SK-N-SH (cell line): ENCODE measurements around the gene CLCN3. TPM values are rescaled to one million over a fixed set of nuclear protein-coding genes. Genes with fewer than 3 reads are reported as not detected.

Source experiments
- CTCF ChIA-PET: fragments of 300-600, 350-600 bp; formaldehyde crosslinking; extraction: SDS; loops from one replicate; lab custom pipeline; 2021; lab: Yijun Ruan, JAX
- POLR2A ChIA-PET: fragments of 350-600 bp; sonication (Branson Sonifier 250); formaldehyde crosslinking; extraction: SDS; loops from one replicate; lab custom pipeline; 2020; ENCODE audit warnings: antibody characterized with exemption, inconsistent platforms; lab: Yijun Ruan, JAX
- DNase-seq: peaks from one replicate; pipeline ENCODE4 v3.0.0; 2012
- H2AFZ ChIP-seq: fragments of 200-600 bp; sonication (generic); 2 replicates; pipeline ENCODE4 v1.8.1; 2016; ENCODE audit warnings: antibody characterized with exemption, mild to moderate bottlenecking, low read depth
- H3F3A ChIP-seq: fragments of 200-600 bp; sonication (generic); replicated peaks from 2 replicates; pipeline ENCODE3; 2016; ENCODE audit warnings: antibody characterized with exemption, mild to moderate bottlenecking; ENCODE audit not compliant: insufficient read depth
- H3K27ac ChIP-seq, 2 experiments: fragments of 200-500 bp in 1 of 2; fragments of 200-600 bp in 1 of 2; sonication (Bioruptor generic) in 1 of 2; sonication (generic), shearing (Covaris generic) in 1 of 2; 2 replicates each; pipeline versions ENCODE4 v1.5.1 to v1.6.1; 2014 to 2016; ENCODE audit warnings: low read depth in 2 of 2, inconsistent platforms in 1 of 2, low read length in 1 of 2, mild to moderate bottlenecking in 1 of 2, mixed read lengths in 1 of 2
- H3K27me3 ChIP-seq: fragments of 200-600 bp; sonication (generic), shearing (Covaris generic); 2 replicates; pipeline ENCODE4 v1.6.1; 2016; ENCODE audit warnings: mixed run types; ENCODE audit not compliant: insufficient read depth
- H3K36me3 ChIP-seq, 2 experiments: fragments of 200-500 bp in 1 of 2; fragments of 200-600 bp in 1 of 2; sonication (Bioruptor generic) in 1 of 2; sonication (generic) in 1 of 2; replicated peaks in 1 of 2; 2 replicates each; pipeline versions ENCODE3 to v1.5.1; 2014 to 2016; ENCODE audit warnings: low read length in 1 of 2, mild to moderate bottlenecking in 1 of 2; ENCODE audit not compliant: insufficient read depth in 2 of 2, control insufficient read depth in 1 of 2
- H3K4me1 ChIP-seq, 2 experiments: fragments of 200-500 bp in 1 of 2; fragments of 200-600 bp in 1 of 2; sonication (Bioruptor generic) in 1 of 2; sonication (generic), shearing (Covaris generic) in 1 of 2; 2 replicates each; pipeline versions ENCODE4 v1.5.1 to v1.6.1; 2014 to 2016; ENCODE audit warnings: low read depth in 1 of 2, low read length in 1 of 2, mixed run types in 1 of 2; ENCODE audit not compliant: insufficient read depth in 2 of 2, control insufficient read depth in 1 of 2
- H3K4me2 ChIP-seq: fragments of 200-600 bp; sonication (generic), shearing (Covaris generic); 2 replicates; pipeline ENCODE4 v1.6.1; 2017; ENCODE audit warnings: mixed run types
- H3K4me3 ChIP-seq, 2 experiments: fragments of 200-500 bp in 1 of 2; fragments of 200-600 bp in 1 of 2; sonication (Bioruptor generic) in 1 of 2; sonication (generic), shearing (Covaris generic) in 1 of 2; 2 replicates each; pipeline versions ENCODE4 v1.5.1 to v1.8.1; 2014 to 2016; ENCODE audit warnings: low read depth in 2 of 2, inconsistent platforms in 1 of 2, low read length in 1 of 2, mild to moderate bottlenecking in 1 of 2, mixed read lengths in 1 of 2, moderate library complexity in 1 of 2
- H3K79me2 ChIP-seq: fragments of 200-600 bp; sonication (generic); 2 replicates; pipeline ENCODE4 v1.8.1; 2017; ENCODE audit warnings: mild to moderate bottlenecking; ENCODE audit not compliant: insufficient read depth
- H3K9ac ChIP-seq: fragments of 200-600 bp; sonication (generic); 2 replicates; pipeline ENCODE4 v1.6.1; 2017; ENCODE audit warnings: mixed run types
- H3K9me2 ChIP-seq: fragments of 200-600 bp; sonication (generic); 2 replicates; pipeline ENCODE4 v1.6.1; 2017; ENCODE audit warnings: mixed run types
- H3K9me3 ChIP-seq: fragments of 200-600 bp; sonication (generic); 2 replicates; pipeline ENCODE4 v1.6.1; 2017; ENCODE audit warnings: mixed run types, mild to moderate bottlenecking, moderate library complexity
- H4K20me1 ChIP-seq: fragments of 200-600 bp; sonication (generic); 2 replicates; pipeline ENCODE4 v1.6.1; 2017; ENCODE audit warnings: mild to moderate bottlenecking, mixed run types; ENCODE audit not compliant: insufficient read depth
- CHD2 ChIP-seq: fragments of 150-350 bp; IDR thresholded peaks from 2 replicates; pipeline ENCODE4 v1.6.1; 2018; ENCODE audit warnings: low read length; ENCODE audit not compliant: partially characterized antibody
- GATA2 ChIP-seq: sonication (generic); formaldehyde crosslinking; IDR thresholded peaks from 2 replicates; pipeline ENCODE4 v1.5.0; 2020; ENCODE audit warnings: mild to moderate bottlenecking, missing genetic modification reagents
- JUND ChIP-seq: IDR thresholded peaks from 2 replicates; pipeline ENCODE4 v1.4.0; 2012
- NRF1 ChIP-seq: IDR thresholded peaks from 2 replicates; pipeline ENCODE4 v1.6.1; 2012; ENCODE audit warnings: low read depth, mild to moderate bottlenecking, low read length
- PBX3 ChIP-seq: IDR thresholded peaks from 2 replicates; pipeline ENCODE4; 2012
- RAD21 ChIP-seq: IDR thresholded peaks from 2 replicates; pipeline ENCODE4 v1.6.1; 2012; ENCODE audit warnings: mild to moderate bottlenecking, low read length
- RFX5 ChIP-seq: IDR thresholded peaks from 2 replicates; pipeline ENCODE4 v1.6.1; 2012; ENCODE audit warnings: mild to moderate bottlenecking, improper control_type of control experiment, low read length
- TAF1 ChIP-seq: IDR thresholded peaks from 2 replicates; pipeline ENCODE4 v1.6.1; 2012; ENCODE audit warnings: low read depth, mild to moderate bottlenecking, low read length, moderate library complexity, borderline replicate concordance
- TCF12 ChIP-seq: IDR thresholded peaks from 2 replicates; pipeline ENCODE4 v1.4.0; 2012
- YY1 ChIP-seq: IDR thresholded peaks from 2 replicates; pipeline ENCODE4 v1.4.0; 2012; ENCODE audit warnings: low read depth, mild to moderate bottlenecking
- ZBTB33 ChIP-seq: IDR thresholded peaks from 2 replicates; pipeline ENCODE4 v1.4.0; 2012; ENCODE audit warnings: low read depth, borderline replicate concordance
- WGBS: methylation state at CpG from one replicate; pipeline ENCODE4 v1.1.6; 2017; ENCODE audit warnings: low lambda C conversion rate; 5-methylcytosine and 5-hydroxymethylcytosine counted together
- polyA plus RNA-seq, 3 experiments: library from polyadenylated mRNA; depleted of rRNA; stranded (reverse); fragments of >200 nt; gene quantifications; 2 replicates each; pipeline ENCODE4 v1.2.3, GENCODE V29; 2012
- TF ChIP-seq, protein P1 (sequence below): fragments of 150-350 bp; IDR thresholded peaks from 2 replicates; pipeline ENCODE4 v1.6.1; 2016; ENCODE audit warnings: mild to moderate bottlenecking, low read depth, low read length
- TF ChIP-seq, protein P2 (sequence below): IDR thresholded peaks from 2 replicates; pipeline ENCODE4 v1.4.0; 2012; ENCODE audit warnings: low read depth
- TF ChIP-seq, protein P3 (sequence below): fragments of 150-350 bp; IDR thresholded peaks from 2 replicates; pipeline ENCODE4 v1.6.1; 2017; ENCODE audit warnings: antibody characterized with exemption, low read length, low read depth, borderline replicate concordance

Gene CLCN3
- polyA plus RNA-seq, 1 of the 3 experiments (the other 2 are of a cell fraction), result 11.8 TPM

GRCh38 chr4:169661761-169662160 is 41.4 kb downstream of the CLCN3 start:
- 77% methylated on average over 1 of the region's 1 CpG for WGBS
- Histone ChIP-seq H2AFZ (no peak overlapping the region), H3K9me3 (no peaks in the 10 kb centered on the region), H3K4me2 (peak overlapping the region; percentile 66; the same call in 1 of the 2 replicates), H3K9me2 (no peaks in the 10 kb centered on the region), H3K4me1 (peaks cover 33 to 38% of the 10 kb centered on the region in 2 experiments; a peak in 3 of 4 replicates), H3K79me2 (peaks cover 66% of the 10 kb centered on the region), H3K36me3 (no peaks in the 10 kb centered on the region), H3K27me3 (no peaks in the 10 kb centered on the region), H3F3A (peaks cover 54% of the 10 kb centered on the region), H3K9ac (peak overlapping the region; percentile 90; the same call in 1 of the 2 replicates), H3K4me3 (peak overlapping the region in 1 of 2 experiments; percentile 66; a peak in 1 of 4 replicates), H4K20me1 (no peaks in the 10 kb centered on the region), H3K27ac (peak overlapping the region in 1 of 2 experiments; percentile 99; a peak in 2 of 4 replicates)
- ChIA-PET POLR2A (no interaction called here), CTCF (interaction anchor here (1.1 to 5.1 kb wide), 3 partner anchors 42 to 149 kb away, joined by 4 to 19 read pairs (median 7); partner anchors contain the start of genes CLCN3 and NEK1)
- TF ChIP-seq NRF1 (no peak), RFX5 (no peak), JUND (no peak), PBX3 (no peak), TCF12 (no peak), CHD2 (no peak), TAF1 (no peak), ZBTB33 (no peak), RAD21 (no peak), GATA2 (CRISPR knock-in tag) (no peak)
- TF ChIP-seq, protein P1, sequence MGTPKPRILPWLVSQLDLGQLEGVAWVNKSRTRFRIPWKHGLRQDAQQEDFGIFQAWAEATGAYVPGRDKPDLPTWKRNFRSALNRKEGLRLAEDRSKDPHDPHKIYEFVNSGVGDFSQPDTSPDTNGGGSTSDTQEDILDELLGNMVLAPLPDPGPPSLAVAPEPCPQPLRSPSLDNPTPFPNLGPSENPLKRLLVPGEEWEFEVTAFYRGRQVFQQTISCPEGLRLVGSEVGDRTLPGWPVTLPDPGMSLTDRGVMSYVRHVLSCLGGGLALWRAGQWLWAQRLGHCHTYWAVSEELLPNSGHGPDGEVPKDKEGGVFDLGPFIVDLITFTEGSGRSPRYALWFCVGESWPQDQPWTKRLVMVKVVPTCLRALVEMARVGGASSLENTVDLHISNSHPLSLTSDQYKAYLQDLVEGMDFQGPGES, result no peak
- TF ChIP-seq, protein P2, sequence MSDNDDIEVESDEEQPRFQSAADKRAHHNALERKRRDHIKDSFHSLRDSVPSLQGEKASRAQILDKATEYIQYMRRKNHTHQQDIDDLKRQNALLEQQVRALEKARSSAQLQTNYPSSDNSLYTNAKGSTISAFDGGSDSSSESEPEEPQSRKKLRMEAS, result no peak
- no peak for DNase-seq

DNA sequence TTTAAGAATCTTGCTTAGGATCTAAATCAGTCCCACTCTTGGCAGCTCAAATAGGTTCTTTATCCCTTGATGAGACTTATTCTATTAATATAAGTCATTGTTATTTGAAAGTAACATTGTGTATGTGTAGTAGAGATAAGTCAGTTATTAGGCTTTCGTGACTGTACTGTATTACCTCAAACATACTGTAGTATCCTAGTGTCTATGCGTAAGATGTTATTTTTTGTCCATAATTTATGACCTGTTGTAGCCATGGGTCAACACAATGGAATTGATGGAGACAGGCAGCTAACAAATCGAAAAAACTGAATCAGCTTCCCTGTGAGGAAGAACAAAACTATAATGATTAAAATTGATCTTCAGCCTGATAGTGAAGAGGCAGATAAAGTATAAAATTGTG is 41.8 kb downstream of the CLCN3 start:
- POLR2A ChIA-PET, result no interaction called here
- TF ChIP-seq, protein P3, sequence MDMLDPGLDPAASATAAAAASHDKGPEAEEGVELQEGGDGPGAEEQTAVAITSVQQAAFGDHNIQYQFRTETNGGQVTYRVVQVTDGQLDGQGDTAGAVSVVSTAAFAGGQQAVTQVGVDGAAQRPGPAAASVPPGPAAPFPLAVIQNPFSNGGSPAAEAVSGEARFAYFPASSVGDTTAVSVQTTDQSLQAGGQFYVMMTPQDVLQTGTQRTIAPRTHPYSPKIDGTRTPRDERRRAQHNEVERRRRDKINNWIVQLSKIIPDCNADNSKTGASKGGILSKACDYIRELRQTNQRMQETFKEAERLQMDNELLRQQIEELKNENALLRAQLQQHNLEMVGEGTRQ, result no peak
- TF ChIP-seq YY1, result no peak
- no peak for TF ChIP-seq GATA2 (CRISPR knock-in tag)
- TF ChIP-seq, all 33 proteins: peak for 0
- 78% methylated on average over 3 of the region's 3 CpGs for WGBS
- Histone ChIP-seq H3K9me3 (no peaks in the 10 kb centered on the region), H3K27me3 (no peaks in the 10 kb centered on the region), H3K4me3 (peak overlapping the region in 1 of 2 experiments; percentile 66; a peak in 1 of 4 replicates), H3K4me1 (peaks cover 33 to 38% of the 10 kb centered on the region in 2 experiments; a peak in 3 of 4 replicates), H3K9ac (peak overlapping the region; percentile 90; the same call in 1 of the 2 replicates), H3F3A (peaks cover 54% of the 10 kb centered on the region), H3K79me2 (peaks cover 67% of the 10 kb centered on the region), H3K9me2 (no peaks in the 10 kb centered on the region), H3K36me3 (peaks cover 0 to under 1% of the 10 kb centered on the region in 2 experiments), H3K4me2 (peak overlapping the region; percentile 66; the same call in 1 of the 2 replicates), H3K27ac (peak overlapping the region in 1 of 2 experiments; percentile 99; a peak in 2 of 4 replicates), H4K20me1 (no peaks in the 10 kb centered on the region), H2AFZ (no peak overlapping the region)
- no peak for DNase-seq
- CTCF ChIA-PET, result interaction anchor here (0.7 to 5.1 kb wide), 3 partner anchors 42 to 386 kb away, joined by 4 to 19 read pairs (median 7); partner anchors contain the start of genes CLCN3 and NEK1
